Vagina (tissue), 2 donors: ENCODE results near the gene GLE1. TPM values are rescaled to one million over a fixed set of nuclear protein-coding genes. Genes with fewer than 3 reads are reported as not detected.

Experiments used
- DNase-seq, 2 donors: peaks; one replicate each; pipeline ENCODE4 v3.0.0-alpha.2; 2017; ENCODE audit errors: extremely low spot score in 2 of 2
- H3K27ac ChIP-seq: fragments of 200-600 bp; sonication (generic); one replicate; pipeline ENCODE4 v1.5.1; 2019
- H3K27me3 ChIP-seq: fragments of 200-600 bp; sonication (generic); one replicate; pipeline ENCODE4 v1.5.1; 2019
- H3K36me3 ChIP-seq, 2 donors: fragments of 200-600 bp; sonication (generic); one replicate each; pipeline ENCODE4 v1.5.1; 2017 to 2019
- H3K4me1 ChIP-seq: fragments of 200-600 bp; sonication (generic); one replicate; pipeline ENCODE4 v1.5.1; 2019
- H3K4me3 ChIP-seq, 2 donors: fragments of 200-600 bp; sonication (generic); 1 replicate in 1 of 2; 2 replicates in 1 of 2; pipeline ENCODE4 v1.5.1; 2016 to 2019
- H3K9me3 ChIP-seq: fragments of 200-600 bp; sonication (generic); one replicate; pipeline ENCODE4 v1.5.1; 2019
- CTCF ChIP-seq, 3 experiments: fragments of 450-650 bp in 2 of 3; fragments of 200-600 bp in 1 of 3; sonication (generic) in 1 of 3; IDR thresholded peaks; one replicate each; pipeline ENCODE4 v1.5.1; 2017 to 2019; ENCODE audit warnings: antibody characterized with exemption in 3 of 3, mild to moderate bottlenecking in 2 of 3, moderate library complexity in 2 of 3
- POLR2A ChIP-seq, 2 donors: fragments of 450-650 bp; IDR thresholded peaks; one replicate each; pipeline ENCODE4 v1.6.1; 2017; ENCODE audit warnings: antibody characterized with exemption in 2 of 2, mild to moderate bottlenecking in 2 of 2, moderate library complexity in 2 of 2
- POLR2AphosphoS5 ChIP-seq, 2 donors: sonication (generic); formaldehyde crosslinking; IDR thresholded peaks; one replicate each; pipeline ENCODE4 v1.9.0; 2017; ENCODE audit warnings: antibody characterized with exemption in 2 of 2, mild to moderate bottlenecking in 2 of 2, low read depth in 1 of 2; ENCODE audit not compliant: insufficient read depth in 1 of 2
- intact Hi-C: fragments of 100-400 bp; cut with DNase I; formaldehyde crosslinking; loops from one replicate; pipeline ENCODE4 v1.15.1; 2023
- total RNA-seq: library from RNA; depleted of rRNA; stranded (reverse); fragments of >200 nt; gene quantifications from one replicate; pipeline ENCODE4 v1.2.3, GENCODE V29; 2016

GLE1 gene
- 20.9 TPM for total RNA-seq

GRCh38 chr9:128504485-128505413 lies at the start of gene GLE1:
TSS of gene GLE1 (plus strand) at chr9:128504719. CDS start at chr9:128504806, 87 bp downstream.
- H3K4me3 ChIP-seq, result peak within 1 kb of the TSS; percentile 87 to 92
- no peaks in the 10 kb centered on the region for H3K27me3 ChIP-seq
- H3K27ac ChIP-seq, result peak within 1 kb of the TSS; percentile 78
- peaks cover 26% of the 10 kb centered on the region for H3K4me1 ChIP-seq
- intact Hi-C loops, result no loop called here
- DNase-seq, result peak in 1 of 2 donors; percentile 91
- H3K36me3 ChIP-seq, result peaks cover 0 to 16% of the 10 kb centered on the region in 2 donors
- TF ChIP-seq POLR2AphosphoS5 (IDR thresholded peaks at IDR 0.05; ENCODE audit: insufficient read depth in 1 of 2, low read depth in 1 of 2) (peak; percentile 90 to 91), CTCF (IDR thresholded peaks at IDR 0.05) (no peak), POLR2A (IDR thresholded peaks at IDR 0.05) (peak in 1 of 2 donors; percentile 47)
- H3K9me3 ChIP-seq, result no peaks in the 10 kb centered on the region

- H3K27me3 ChIP-seq, result no peaks in the 10 kb centered on the region
- intact Hi-C loops, result no loop called here
- no peak for DNase-seq
- H3K9me3 ChIP-seq, result no peaks in the 10 kb centered on the region
- H3K4me1 ChIP-seq, result peaks cover 15% of the 10 kb centered on the region
- no peak overlapping the region for H3K27ac ChIP-seq
- H3K4me3 ChIP-seq, result peak overlapping the region in 1 of 2 donors; percentile 85
- no peak for TF ChIP-seq POLR2A (IDR thresholded peaks at IDR 0.05)
- no peak for TF ChIP-seq POLR2AphosphoS5 (IDR thresholded peaks at IDR 0.05; ENCODE audit: insufficient read depth in 1 of 2, low read depth in 1 of 2)
- TF ChIP-seq CTCF (IDR thresholded peaks at IDR 0.05), result no peak
- H3K36me3 ChIP-seq, result peaks cover 0 to 4% of the 10 kb centered on the region in 2 donors
Measured at GRCh38 chr9:128454991-128455390, 49.5 kb upstream of the GLE1 start.

GRCh38 chr9:128455849-128456612 lies 48.5 kb upstream of the GLE1 start, which contains the start of gene ODF2:
TSS of gene ODF2 (plus strand) at chr9:128456006. CDS start at chr9:128456092, 86 bp downstream.
- intact Hi-C loops, result no loop called here
- peak within 1 kb of the TSS; percentile 61 for H3K27ac ChIP-seq

GRCh38 chr9:128456613-128457061 lies 47.9 kb upstream of the GLE1 start:
- intact Hi-C loops, result no loop called here
- H3K4me1 ChIP-seq, result peaks cover 15% of the 10 kb centered on the region

More at GRCh38 chr9:128455849-128456612, 48.5 kb upstream of the GLE1 start, which contains the start of gene ODF2:
- TF ChIP-seq POLR2A (IDR thresholded peaks at IDR 0.05), result no peak
- no peak for TF ChIP-seq CTCF (IDR thresholded peaks at IDR 0.05)
- peak; percentile 52 to 74 for TF ChIP-seq POLR2AphosphoS5 (IDR thresholded peaks at IDR 0.05; ENCODE audit: insufficient read depth in 1 of 2, low read depth in 1 of 2)
- Histone ChIP-seq H3K9me3 (no peaks in the 10 kb centered on the region), H3K27me3 (no peaks in the 10 kb centered on the region), H3K4me3 (peak within 1 kb of the TSS; percentile 80 to 85), H3K4me1 (peaks cover 15% of the 10 kb centered on the region), H3K36me3 (peaks cover 4 to 14% of the 10 kb centered on the region in 2 donors)
- DNase-seq, result peak in 1 of 2 donors; percentile 96

More at GRCh38 chr9:128456613-128457061, 47.9 kb upstream of the GLE1 start:
- Histone ChIP-seq H3K27ac (peak overlapping the region; percentile 61), H3K27me3 (no peaks in the 10 kb centered on the region), H3K9me3 (no peaks in the 10 kb centered on the region), H3K4me3 (peak overlapping the region; percentile 80 to 85), H3K36me3 (peaks cover 4 to 20% of the 10 kb centered on the region in 2 donors)
- TF ChIP-seq CTCF (IDR thresholded peaks at IDR 0.05) (no peak), POLR2A (IDR thresholded peaks at IDR 0.05) (no peak), POLR2AphosphoS5 (IDR thresholded peaks at IDR 0.05; ENCODE audit: insufficient read depth in 1 of 2, low read depth in 1 of 2) (peak in 1 of 2 donors; percentile 9)
- DNase-seq, result no peak
